H1 (cell line): ENCODE measurements around the gene FRRS1. TPM values are rescaled to one million over a fixed set of nuclear protein-coding genes. Genes with fewer than 3 reads are reported as not detected.

Source experiments
- CTCF ChIA-PET: fragments of 300-600 bp; sonication (Branson Sonifier 250); formaldehyde crosslinking; loops from one replicate; lab custom pipeline; 2021; ENCODE audit not compliant: partially characterized antibody; lab: Charles Lee
- POLR2A ChIA-PET: fragments of 300-600 bp; sonication (Branson Sonifier 250); formaldehyde crosslinking; loops from one replicate; lab custom pipeline; 2021; ENCODE audit warnings: inconsistent platforms; ENCODE audit not compliant: partially characterized antibody; lab: Charles Lee
- DNase-seq, 2 experiments: peaks; one replicate each; pipeline versions ENCODE4 v3.0.0 to v3.0.0-alpha.2; 2010 to 2022; ENCODE audit warnings: low spot score in 2 of 2, low read depth in 1 of 2, mixed read lengths in 1 of 2
- FAIRE-seq: peaks from 2 replicates; lab custom pipeline; 2011; peaks lifted over from hg19 to GRCh38; lab: Jason Lieb, UNC
- H2AFZ ChIP-seq: 2 replicates; pipeline ENCODE4 v1.8.1; 2012; ENCODE audit warnings: low read length, inconsistent platforms
- H2AK5ac ChIP-seq: 2 replicates; pipeline ENCODE4 v1.6.1; 2013; ENCODE audit warnings: low read depth, low read length
- H2BK120ac ChIP-seq: replicated peaks from 2 replicates; pipeline ENCODE3; 2013; ENCODE audit warnings: low read depth, low read length, inconsistent platforms
- H2BK12ac ChIP-seq: 2 replicates; pipeline ENCODE4 v1.6.1; 2013; ENCODE audit warnings: low read depth, low read length
- H2BK15ac ChIP-seq: 2 replicates; pipeline ENCODE4 v1.6.1; 2013; ENCODE audit warnings: low read length
- H2BK20ac ChIP-seq: 2 replicates; pipeline ENCODE4 v1.6.1; 2013; ENCODE audit warnings: low read length
- H2BK5ac ChIP-seq: 2 replicates; pipeline ENCODE4 v1.6.1; 2013; ENCODE audit warnings: low read depth, low read length
- H3K14ac ChIP-seq: 2 replicates; pipeline ENCODE4 v1.6.1; 2013; ENCODE audit warnings: inconsistent platforms; ENCODE audit not compliant: insufficient read length
- H3K18ac ChIP-seq: 2 replicates; pipeline ENCODE4 v1.6.1; 2013; ENCODE audit warnings: low read length; ENCODE audit errors: extremely low read depth
- H3K23ac ChIP-seq: 2 replicates; pipeline ENCODE4 v1.6.1; 2013; ENCODE audit warnings: inconsistent platforms; ENCODE audit not compliant: insufficient read length
- H3K23me2 ChIP-seq: 2 replicates; pipeline ENCODE4 v1.6.1; 2013; ENCODE audit warnings: low read depth, low read length
- H3K27ac ChIP-seq: 2 replicates; pipeline ENCODE4 v1.6.1; 2011; ENCODE audit warnings: low read depth, low read length, inconsistent platforms
- H3K27me3 ChIP-seq, 4 experiments: replicated peaks in 1 of 4; 1 replicate in 1 of 4; 2 replicates in 3 of 4; pipeline versions ENCODE4 v1.6.1 to v1.8.1; 2011 to 2013; ENCODE audit warnings: low read length in 3 of 4, mild to moderate bottlenecking in 3 of 4, inconsistent platforms in 2 of 4, mixed read lengths in 2 of 4, moderate library complexity in 1 of 4; ENCODE audit not compliant: control insufficient read depth in 3 of 4, insufficient read depth in 3 of 4; ENCODE audit errors: extremely low read depth in 1 of 4
- H3K36me3 ChIP-seq, 4 experiments: 2 replicates each; pipeline versions ENCODE4 v1.6.1 to v1.8.1; 2011 to 2013; ENCODE audit warnings: mild to moderate bottlenecking in 4 of 4, low read length in 3 of 4, moderate library complexity in 2 of 4, control low read depth in 1 of 4, inconsistent platforms in 1 of 4; ENCODE audit not compliant: insufficient read depth in 4 of 4, control insufficient read depth in 2 of 4
- H3K4ac ChIP-seq: replicated peaks from 2 replicates; pipeline ENCODE3; 2013; ENCODE audit warnings: low read length, low read depth, mixed read lengths, inconsistent platforms; ENCODE audit not compliant: insufficient read length
- H3K4me1 ChIP-seq, 4 experiments: replicated peaks in 1 of 4; 1 replicate in 1 of 4; 2 replicates in 3 of 4; pipeline versions ENCODE4 v1.6.1 to v1.8.1; 2011 to 2013; ENCODE audit warnings: low read length in 3 of 4, inconsistent platforms in 2 of 4, mixed read lengths in 1 of 4; ENCODE audit not compliant: insufficient read depth in 4 of 4, control insufficient read depth in 3 of 4
- H3K4me2 ChIP-seq, 2 experiments: 2 replicates each; pipeline versions ENCODE4 v1.6.1 to v1.8.1; 2011 to 2013; ENCODE audit warnings: low read depth in 2 of 2, low read length in 2 of 2, control low read depth in 1 of 2, inconsistent platforms in 1 of 2, mild to moderate bottlenecking in 1 of 2; ENCODE audit not compliant: insufficient read depth in 1 of 2
- H3K4me3 ChIP-seq, 4 experiments: fragments of 200-600, 300-600 bp in 1 of 4; sonication (generic), shearing (Covaris generic), sonication (Bioruptor Twin) in 1 of 4; 2 replicates each; pipeline versions ENCODE4 v1.5.1 to v1.8.1; 2011 to 2016; ENCODE audit warnings: low read length in 4 of 4, low read depth in 3 of 4, control low read depth in 2 of 4, inconsistent platforms in 2 of 4, mild to moderate bottlenecking in 2 of 4, mixed read lengths in 1 of 4, moderate library complexity in 1 of 4; ENCODE audit not compliant: insufficient read depth in 2 of 4; ENCODE audit errors: extremely low read depth in 1 of 4
- H3K56ac ChIP-seq: replicated peaks from 2 replicates; pipeline ENCODE3; 2013; ENCODE audit warnings: low read depth, mild to moderate bottlenecking, mixed read lengths, low read length, inconsistent platforms; ENCODE audit not compliant: insufficient read length
- H3K79me1 ChIP-seq: 2 replicates; pipeline ENCODE4 v1.6.1; 2013; ENCODE audit warnings: low read depth, low read length, control low read depth
- H3K79me2 ChIP-seq, 2 experiments: 2 replicates each; pipeline versions ENCODE4 v1.6.1 to v1.8.1; 2012 to 2013; ENCODE audit warnings: low read length in 2 of 2, mild to moderate bottlenecking in 2 of 2, inconsistent platforms in 1 of 2; ENCODE audit not compliant: insufficient read depth in 2 of 2, control insufficient read depth in 1 of 2
- H3K9ac ChIP-seq, 4 experiments: replicated peaks in 1 of 4; 1 replicate in 1 of 4; 2 replicates in 3 of 4; pipeline versions ENCODE4 v1.6.1 to v1.8.1; 2011 to 2013; ENCODE audit warnings: low read depth in 3 of 4, low read length in 3 of 4, control low read depth in 2 of 4, mild to moderate bottlenecking in 2 of 4, moderate library complexity in 2 of 4, inconsistent platforms in 1 of 4; ENCODE audit errors: extremely low read depth in 1 of 4
- H3K9me3 ChIP-seq, 2 experiments: 2 replicates each; pipeline versions ENCODE4 v1.6.1 to v1.8.1; 2012 to 2013; ENCODE audit warnings: mild to moderate bottlenecking in 2 of 2, moderate library complexity in 2 of 2, control low read depth in 1 of 2, inconsistent platforms in 1 of 2, low read depth in 1 of 2, low read length in 1 of 2, mixed read lengths in 1 of 2; ENCODE audit not compliant: insufficient read depth in 2 of 2
- H4K20me1 ChIP-seq, 2 experiments: replicated peaks in 1 of 2; 2 replicates each; pipeline versions ENCODE3 to v1.8.1; 2011 to 2013; ENCODE audit warnings: inconsistent platforms in 2 of 2, low read length in 2 of 2, mild to moderate bottlenecking in 1 of 2; ENCODE audit not compliant: insufficient read depth in 2 of 2, control insufficient read depth in 1 of 2
- H4K5ac ChIP-seq: 2 replicates; pipeline ENCODE4 v1.6.1; 2013; ENCODE audit warnings: low read length, low read depth, mixed read lengths, inconsistent platforms; ENCODE audit not compliant: insufficient read length
- H4K8ac ChIP-seq: 2 replicates; pipeline ENCODE4 v1.8.0; 2013; ENCODE audit warnings: mild to moderate bottlenecking, moderate library complexity, low read length, inconsistent platforms; ENCODE audit not compliant: insufficient read depth; ENCODE audit errors: extremely low read depth
- H4K91ac ChIP-seq: replicated peaks from 2 replicates; pipeline ENCODE3; 2013; ENCODE audit warnings: low read length, mixed read lengths, inconsistent platforms; ENCODE audit not compliant: insufficient read length
- ATF2 ChIP-seq: IDR thresholded peaks from 2 replicates; pipeline ENCODE4 v1.6.1; 2012; ENCODE audit warnings: low read length, inconsistent platforms
- CBX5 ChIP-seq: fragments of 300-800, 300-1000 bp; sonication (generic); IDR thresholded peaks from 2 replicates; pipeline ENCODE4 v1.7.1; 2016; ENCODE audit warnings: antibody characterized with exemption, low read length, low read depth
- CHD2 ChIP-seq: IDR thresholded peaks from 2 replicates; pipeline ENCODE4 v1.6.1; 2012; ENCODE audit warnings: low read length, improper control_type of control experiment
- EP300 ChIP-seq, 2 experiments: IDR thresholded peaks; 1 replicate in 1 of 2; 2 replicates in 1 of 2; pipeline ENCODE4 v1.6.1; 2011 to 2012; ENCODE audit warnings: low read depth in 2 of 2, low read length in 2 of 2, mild to moderate bottlenecking in 2 of 2, borderline replicate concordance in 1 of 2, inconsistent platforms in 1 of 2, moderate library complexity in 1 of 2
- EZH2 ChIP-seq: fragments of 200-600 bp; sonication (generic); IDR thresholded peaks from 2 replicates; pipeline ENCODE4 v1.7.1; 2012; ENCODE audit warnings: low read depth, mild to moderate bottlenecking, moderate library complexity, low read length, inconsistent platforms; ENCODE audit not compliant: severe bottlenecking
- HDAC2 ChIP-seq, 2 experiments: fragments of 300-600 bp in 1 of 2; sonication (generic) in 1 of 2; IDR thresholded peaks; 2 replicates each; pipeline ENCODE4 v1.6.1; 2011 to 2012; ENCODE audit warnings: low read depth in 2 of 2, low read length in 2 of 2, mild to moderate bottlenecking in 2 of 2, moderate library complexity in 2 of 2, borderline replicate concordance in 1 of 2, inconsistent platforms in 1 of 2
- JUND ChIP-seq: IDR thresholded peaks from 2 replicates; pipeline ENCODE4 v1.6.1; 2011; ENCODE audit warnings: mild to moderate bottlenecking, improper control_type of control experiment, low read length
- MAFK ChIP-seq: IDR thresholded peaks from 2 replicates; pipeline ENCODE4 v1.6.1; 2012; ENCODE audit warnings: low read depth, mild to moderate bottlenecking, improper control_type of control experiment, low read length
- NANOG ChIP-seq: IDR thresholded peaks from 2 replicates; pipeline ENCODE4 v1.6.1; 2011; ENCODE audit warnings: low read length, low read depth, mild to moderate bottlenecking, inconsistent platforms; ENCODE audit not compliant: insufficient read depth, poor library complexity, severe bottlenecking
- RAD21 ChIP-seq, 2 experiments: IDR thresholded peaks in 1 of 2; conservative IDR thresholded peaks in 1 of 2; 2 replicates each; pipeline ENCODE4 v1.6.1; 2011; ENCODE audit warnings: low read depth in 2 of 2, low read length in 2 of 2, improper control_type of control experiment in 1 of 2, inconsistent platforms in 1 of 2, mild to moderate bottlenecking in 1 of 2, moderate library complexity in 1 of 2
- SIX5 ChIP-seq: IDR thresholded peaks from 2 replicates; pipeline ENCODE4 v1.6.1; 2011; ENCODE audit warnings: mild to moderate bottlenecking, low read depth, low read length
- WGBS, 2 experiments: shearing (Covaris generic) in 1 of 2; methylation state at CpG; one replicate each; pipeline versions ENCODE4 v1.1.6 to v1.1.7; 2013 to 2015; ENCODE audit warnings: low lambda C conversion rate in 2 of 2, mixed read lengths in 2 of 2, inconsistent platforms in 1 of 2, low coverage in 1 of 2, missing lambda C conversion rate in 1 of 2; ENCODE audit not compliant: insufficient replicate concordance in 2 of 2, insufficient coverage in 1 of 2, insufficient read length in 1 of 2; ENCODE audit errors: extremely low coverage in 1 of 2, missing lambda C conversion rate in 1 of 2; 5-methylcytosine and 5-hydroxymethylcytosine counted together
- polyA plus RNA-seq, 7 experiments: library from polyadenylated mRNA; depleted of rRNA in 3 of 7; stranded (reverse) in 5 of 7; unstranded in 2 of 7; fragments of >200 nt in 5 of 7; fragments of 200-250 nt in 2 of 7; gene quantifications; 1 replicate in 5 of 7; 2 replicates in 1 of 7; 4 replicates in 1 of 7; pipeline versions ENCODE4 v1.2.1 to v1.2.3, GENCODE V29; 2011 to 2013; ENCODE audit warnings: missing spikeins in 2 of 7, mixed read lengths in 2 of 7
- total RNA-seq: library from RNA; stranded (reverse); fragmentation: NEBNext Ultra II Directional; extraction: Animal tissue kit (Norgen Biotek cat#: 25700); gene quantifications from 2 replicates; pipeline ENCODE4 v1.2.1, GENCODE V29; 2021

FRRS1 gene
- total and polyA plus RNA-seq, 2 of the 8 experiments (the other 6 are each of a cell fraction or from before 2014, with no cell fraction given): 3.5 to 6.5 TPM

- Histone ChIP-seq H3K27ac (no peak overlapping the region), H2BK15ac (no peak overlapping the region), H2BK20ac (no peak overlapping the region), H3K4me2 (no peak overlapping the region), H3K27me3 (no peaks in the 10 kb centered on the region), H3K23me2 (no peaks in the 10 kb centered on the region), H4K8ac (no peak overlapping the region), H3K23ac (no peak overlapping the region), H4K20me1 (no peaks in the 10 kb centered on the region), H3K9me3 (peaks cover 0 to 2% of the 10 kb centered on the region in 2 experiments; a peak in 1 of 4 replicates), H2BK120ac (no peak overlapping the region), H3K18ac (no peak overlapping the region), H3K36me3 (no peaks in the 10 kb centered on the region), H4K91ac (no peak overlapping the region), H3K4me1 (peaks cover 0 to 5% (median 1%) of the 10 kb centered on the region in 4 experiments; a peak in 2 of 7 replicates), H3K56ac (no peak overlapping the region), H4K5ac (no peak overlapping the region), H2AK5ac (no peak overlapping the region), H3K79me2 (peaks cover 0 to 3% of the 10 kb centered on the region in 2 experiments; a peak in 1 of 4 replicates), H3K4ac (no peak overlapping the region), H2BK5ac (no peak overlapping the region), H2BK12ac (no peak overlapping the region), H2AFZ (no peak overlapping the region), H3K9ac (no peak overlapping the region), H3K4me3 (no peak overlapping the region), H3K79me1 (no peaks in the 10 kb centered on the region), H3K14ac (no peak overlapping the region)
- FAIRE-seq (no peak), DNase-seq (no peak)
- ChIA-PET CTCF (interaction anchor here (0.6 to 1.5 kb wide), 4 partner anchors 13 to 289 kb away, joined by 3 read pairs; no protein-coding TSS in a partner anchor), POLR2A (no interaction called here)
- WGBS, 2 experiments: 92% methylated on average over 5 of the region's 5 CpGs; no CpG with 5 or more reads in 1 of the 2 experiments
- no peak for TF ChIP-seq NANOG
- no peak for TF ChIP-seq ATF2
- TF ChIP-seq EZH2: no peak
- TF ChIP-seq CHD2: no peak
- TF ChIP-seq RAD21 (IDR thresholded peaks at IDR 0.05 in 1 of 2, conservative IDR thresholded peaks at IDR 0.05 in 1 of 2; ENCODE audit: low read depth in 2 of 2, low read length in 2 of 2): no peak
- TF ChIP-seq MAFK: no peak
- no peak for TF ChIP-seq SIX5
- TF ChIP-seq JUND: no peak
- no peak for TF ChIP-seq HDAC2 (IDR thresholded peaks at IDR 0.05; ENCODE audit: borderline replicate concordance in 1 of 2, low read depth in 2 of 2, low read length in 2 of 2)
- no peak for TF ChIP-seq CBX5
- TF ChIP-seq EP300 (IDR thresholded peaks at IDR 0.05; ENCODE audit: borderline replicate concordance in 1 of 2, low read depth in 2 of 2, low read length in 2 of 2): no peak
Measured at GRCh38 chr1:99754697-99755096, 11.7 kb downstream of the FRRS1 start.
